GM19193 (cell line): Measurements from ENCODE around the gene RABEP1.

ENCODE experiments used
- POLR2A ChIP-seq: IDR thresholded peaks from 4 replicates; pipeline ENCODE4 v1.6.1; 2011; ENCODE audit not compliant: insufficient read depth, insufficient read length; ENCODE audit errors: extremely low read depth

The RABEP1 gene

DNA sequence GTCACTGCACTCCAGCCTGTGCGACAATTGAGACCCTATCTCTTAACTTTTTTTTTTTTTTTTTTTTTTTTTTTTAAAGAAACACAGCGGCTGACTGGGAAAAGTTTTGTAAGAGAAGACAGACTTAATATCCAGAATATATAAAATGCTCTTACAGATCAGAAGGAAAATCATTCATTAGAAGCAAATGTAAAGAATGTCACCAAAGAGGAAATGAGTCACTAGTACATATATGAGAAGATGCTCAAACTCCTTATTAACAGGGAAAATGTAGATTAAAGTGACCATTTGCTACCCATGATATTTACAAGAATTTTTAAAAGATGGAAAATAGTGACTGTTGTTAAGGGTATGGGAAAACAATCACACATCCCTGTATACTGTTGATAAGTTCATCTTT lies 48.9 kb downstream of the RABEP1 start:
- TF ChIP-seq POLR2A = no peak

DNA sequence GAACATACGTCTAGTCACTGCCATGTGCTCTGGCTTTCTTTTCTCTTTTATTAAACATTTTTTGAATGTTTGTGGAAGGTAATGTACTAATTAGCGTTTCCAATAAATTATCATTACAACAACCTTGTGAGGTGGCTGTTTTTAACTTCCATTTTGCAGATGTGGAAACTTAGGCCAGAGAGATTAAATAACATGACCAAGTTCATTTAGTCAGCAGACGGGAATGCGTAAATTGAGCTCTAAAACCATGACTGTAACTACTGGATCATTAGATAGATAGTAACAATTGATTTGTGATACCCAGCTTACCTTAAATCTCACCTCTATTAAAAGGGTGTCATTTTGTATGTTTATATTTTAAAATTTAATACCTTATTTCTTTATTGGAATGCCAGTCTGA lies 49.4 kb downstream of the RABEP1 start:
- no peak for TF ChIP-seq POLR2A

- no peak for TF ChIP-seq POLR2A
These were observed 62.8 kb downstream of the RABEP1 start for GRCh38 chr17:5344914-5345313.

DNA sequence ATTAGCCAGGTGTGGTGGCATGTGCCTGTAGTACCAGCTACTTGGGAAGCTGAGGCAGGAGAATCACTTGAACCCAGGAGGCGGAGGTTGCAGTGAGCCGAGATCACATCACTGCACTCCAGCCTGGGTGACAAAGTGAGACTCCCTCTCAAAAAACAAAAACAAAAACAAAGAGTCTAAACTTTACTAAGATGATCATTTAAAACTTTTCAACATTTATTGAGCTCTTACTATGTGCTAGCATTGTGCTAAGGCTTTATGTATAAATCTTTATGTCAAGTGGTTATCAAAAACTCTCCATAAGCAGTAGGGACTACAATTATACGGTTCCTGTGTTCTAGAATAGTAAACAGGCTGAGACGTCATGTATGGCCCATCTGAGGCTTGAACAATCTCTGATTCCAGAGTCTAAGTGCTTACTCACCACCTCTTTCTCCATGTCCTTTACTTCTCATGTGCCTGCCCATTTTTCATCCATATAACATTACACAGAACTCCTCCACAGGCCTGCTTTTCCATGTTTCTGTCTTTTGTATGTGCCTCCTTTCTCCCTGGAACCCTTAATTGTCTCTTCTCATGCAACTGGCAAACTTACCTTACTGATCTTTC lies 70.7 kb downstream of the RABEP1 start:
- no peak for TF ChIP-seq POLR2A

GRCh38 chr17:5354310-5354709 lies 72.2 kb downstream of the RABEP1 start:
- TF ChIP-seq POLR2A = no peak

- no peak for TF ChIP-seq POLR2A
These were observed 72.9 kb downstream of the RABEP1 start for GRCh38 chr17:5354886-5355415.

GRCh38 chr17:5355421-5356129 lies 73.5 kb downstream of the RABEP1 start:
- TF ChIP-seq POLR2A = no peak

DNA sequence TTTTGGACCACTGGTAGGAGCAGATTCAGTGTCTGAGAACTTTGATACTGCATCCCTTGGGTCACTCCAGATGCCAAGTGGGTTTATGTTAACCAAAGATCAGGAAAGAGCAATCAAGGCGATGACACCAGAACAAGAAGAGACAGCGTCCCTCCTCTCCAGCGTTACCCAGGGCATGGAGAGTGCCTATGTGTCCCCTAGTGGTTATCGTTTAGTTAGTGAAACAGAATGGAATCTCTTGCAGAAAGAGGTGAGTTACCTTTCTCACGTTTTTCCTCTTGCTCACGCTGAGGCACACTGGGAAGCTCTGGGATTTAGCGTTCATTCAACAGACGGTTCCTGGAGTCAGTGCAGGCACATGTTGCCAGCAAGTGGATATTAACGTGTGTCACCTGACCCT lies 79.3 kb downstream of the RABEP1 start:
- no peak for TF ChIP-seq POLR2A

GRCh38 chr17:5362162-5362811 lies 80.2 kb downstream of the RABEP1 start:
- no peak for TF ChIP-seq POLR2A

DNA sequence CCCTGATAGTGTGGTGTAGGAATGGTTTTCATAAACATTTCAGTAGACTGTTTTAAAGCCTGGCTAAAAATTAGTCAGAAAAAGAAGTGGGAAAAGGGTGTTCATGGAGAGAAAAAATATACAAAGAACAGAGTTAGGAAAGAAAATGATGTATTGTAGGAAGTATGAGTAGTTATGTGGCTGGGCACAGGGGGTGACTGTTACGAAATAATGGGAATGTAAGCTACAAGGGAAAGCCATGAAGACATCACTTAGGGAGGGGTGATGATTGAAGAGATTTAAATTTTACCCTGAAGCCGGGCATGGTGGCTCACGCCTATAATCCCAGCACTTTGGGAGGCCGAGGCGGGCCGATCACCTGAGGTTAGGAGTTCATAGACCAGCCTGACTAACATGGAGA lies 82.1 kb downstream of the RABEP1 start:
- no peak for TF ChIP-seq POLR2A

DNA sequence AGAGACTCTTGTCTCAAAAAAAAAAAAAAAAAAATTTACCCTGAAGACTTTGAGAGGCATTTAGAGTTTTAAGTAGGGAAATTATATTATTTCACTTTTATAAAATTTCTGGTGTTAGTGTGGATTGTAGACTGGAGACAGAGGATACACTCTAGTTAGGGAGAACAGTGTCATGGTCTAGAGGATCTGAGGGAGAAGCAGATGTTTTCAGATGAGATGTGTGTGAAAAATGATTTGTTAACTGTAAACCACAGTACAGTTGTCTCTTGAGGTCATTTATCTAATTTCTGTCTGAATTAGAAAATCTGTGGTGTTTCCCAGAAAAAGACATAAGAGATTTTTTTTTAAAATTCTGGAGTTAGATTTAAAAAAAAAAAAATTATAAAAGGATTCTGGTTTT lies 82.6 kb downstream of the RABEP1 start:
- TF ChIP-seq POLR2A = no peak

GRCh38 chr17:5365831-5366230 lies 83.7 kb downstream of the RABEP1 start:
- TF ChIP-seq POLR2A = no peak

GRCh38 chr17:5370411-5370810 lies 88.3 kb downstream of the RABEP1 start:
- no peak for TF ChIP-seq POLR2A

GRCh38 chr17:5373112-5373511 lies 91.0 kb downstream of the RABEP1 start:
- TF ChIP-seq POLR2A = no peak

- peak; percentile 41 for TF ChIP-seq POLR2A
These were observed 96.6 kb downstream of the RABEP1 start for GRCh38 chr17:5378566-5379207.
